HG03095 (cell line): ENCODE data around the gene HSPA12B.
A peak's percentile ranks its signal among the peaks of the same experiment; 100 is the strongest.
"Not testable (repeated sequence)": the region's sequence is repeated elsewhere in the genome, so short reads cannot be mapped to it uniquely, and the experiment has no call there.

Experiments
- ATAC-seq: cut with Tn5 transposase; IDR thresholded peaks from one replicate; pipeline ENCODE4 v1.9.1; 2021; ENCODE audit warnings: moderate library complexity; ENCODE audit not compliant: unreplicated experiment

HSPA12B gene

GRCh38 chr20:3785240-3786125 lies 53.0 kb downstream of the HSPA12B start:
- ATAC-seq, result no peak

GRCh38 chr20:3786126-3786484 lies 53.6 kb downstream of the HSPA12B start:
- ATAC-seq, result no peak

- ATAC-seq, result peak; percentile 68
Measured at GRCh38 chr20:3786665-3787323, 54.3 kb downstream of the HSPA12B start, which contains the start of gene CENPB. CENPB (minus strand) TSS chr20:3786740; CDS start chr20:3786483, 257 bp downstream.

- no peak for ATAC-seq
Measured at GRCh38 chr20:3787324-3788014, 55.0 kb downstream of the HSPA12B start.

GRCh38 chr20:3788685-3789155 lies 56.2 kb downstream of the HSPA12B start:
- no peak for ATAC-seq

GRCh38 chr20:3789201-3789600 lies 56.7 kb downstream of the HSPA12B start:
- not testable (repeated sequence) for ATAC-seq

GRCh38 chr20:3794168-3794567 lies 61.7 kb downstream of the HSPA12B start:
- not testable (repeated sequence) for ATAC-seq

- ATAC-seq, result no peak
Measured at GRCh38 chr20:3794701-3795420, 62.4 kb downstream of the HSPA12B start.

GRCh38 chr20:3795511-3796468 lies 63.3 kb downstream of the HSPA12B start, which contains the start of gene CDC25B:
CDC25B (plus strand) TSS chr20:3796310; CDS start chr20:3796532, 222 bp downstream.
- peak; percentile 67 for ATAC-seq

GRCh38 chr20:3796477-3797225 lies 64.2 kb downstream of the HSPA12B start:
- ATAC-seq, result no peak

- no peak for ATAC-seq
Measured at GRCh38 chr20:3797226-3797545, 64.7 kb downstream of the HSPA12B start.

- ATAC-seq, result no peak
Measured at GRCh38 chr20:3797592-3798372, 65.3 kb downstream of the HSPA12B start.

GRCh38 chr20:3798373-3798768 lies 65.9 kb downstream of the HSPA12B start:
- no peak for ATAC-seq

- ATAC-seq, result no peak
Measured at GRCh38 chr20:3798908-3799248, 66.4 kb downstream of the HSPA12B start.

GRCh38 chr20:3800256-3800877 lies 67.9 kb downstream of the HSPA12B start:
- no peak for ATAC-seq

- ATAC-seq, result no peak
Measured at GRCh38 chr20:3800878-3801260, 68.4 kb downstream of the HSPA12B start.

GRCh38 chr20:3801299-3801698 lies 68.8 kb downstream of the HSPA12B start:
- ATAC-seq, result no peak

- ATAC-seq, result no peak
Measured at GRCh38 chr20:3801846-3802245, 69.4 kb downstream of the HSPA12B start.
